ENCODE data around the gene CDKL5. TPM values are rescaled to one million over a fixed set of nuclear protein-coding genes. Genes with fewer than 3 reads are reported as not detected.

The CDKL5 gene
- total RNA-seq = 3.1 and 5.6 TPM in 2 replicates

GRCh38 chrX:18425199-18426003 lies at the start of gene CDKL5:
Gene CDKL5 (plus strand): TSS chrX:18425608. CDS start chrX:18507097, 81,489 bp downstream.

GRCh38 chrX:18672008-18672407 lies 246.6 kb downstream of the CDKL5 start, which contains the start of gene RS1:
Gene RS1 (minus strand): TSS chrX:18672108. CDS start chrX:18672068, 40 bp downstream.

Other genes with a start within 250 kb of the CDKL5 start
- not detected in 2 replicates for gene BEND2, start 204.7 kb upstream of the CDKL5 start, total RNA-seq
- gene SCML2, start 70.9 kb upstream of the CDKL5 start, total RNA-seq = 0.38 and 1.1 TPM in 2 replicates
- gene RS1, start 246.5 kb downstream of the CDKL5 start, total RNA-seq = not detected in 2 replicates